HepG2 (cell line): ENCODE results near the gene AIDA. TPM values are rescaled to one million over a fixed set of nuclear protein-coding genes. Genes with fewer than 3 reads are reported as not detected.
"Not testable (repeated sequence)": the region's sequence is repeated elsewhere in the genome, so short reads cannot be mapped to it uniquely, and the experiment has no call there.

Experiments
- ATAC-seq: fragments of 200-7000 bp; cut with Tn5 transposase; 3 replicates; pipeline ENCODE4 v1.9.1; 2020; ENCODE audit warnings: mild to moderate bottlenecking, moderate library complexity
- BruUV-seq: library from RNA; stranded (reverse); fragments of 400-500 nt; replicated peaks from 2 replicates; lab custom pipeline; 2021; lab: Mats Ljungman, UMichigan
- CTCF ChIA-PET: fragments of 300-600 bp; formaldehyde crosslinking; extraction: SDS; loops from one replicate; lab custom pipeline; 2021; ENCODE audit warnings: low total read pairs, inconsistent platforms, low intra/inter-chr PET ratio; lab: Yijun Ruan, JAX
- POLR2A ChIA-PET: fragments of 350-600 bp; sonication (Branson Sonifier 250); formaldehyde crosslinking; loops from one replicate; lab custom pipeline; 2020; ENCODE audit warnings: antibody characterized with exemption, inconsistent platforms; lab: Yijun Ruan, JAX
- DNase-seq: peaks from one replicate; pipeline ENCODE4 v3.0.0-alpha.2; 2015; ENCODE audit warnings: low spot score
- FAIRE-seq: peaks from 3 replicates; lab custom pipeline; 2011; peaks lifted over from hg19 to GRCh38; lab: Jason Lieb, UNC
- H2AFZ ChIP-seq: one replicate; pipeline ENCODE4 v1.6.1; 2011; ENCODE audit warnings: low read length, inconsistent platforms
- H3K27ac ChIP-seq: fragments of 300-600 bp; 3 replicates; pipeline ENCODE4 v1.8.0; 2011; ENCODE audit warnings: mixed run types, mild to moderate bottlenecking, mixed read lengths, low read length, inconsistent platforms; ENCODE audit not compliant: insufficient read depth; ENCODE audit errors: extremely low read length
- H3K27me3 ChIP-seq, 2 experiments: fragments of 200-600 bp in 1 of 2; 2 replicates in 1 of 2; 3 replicates in 1 of 2; pipeline versions ENCODE4 v1.6.0 to v1.8.0; 2011; ENCODE audit warnings: low read length in 2 of 2, mild to moderate bottlenecking in 2 of 2, moderate library complexity in 2 of 2, inconsistent platforms in 1 of 2; ENCODE audit not compliant: insufficient read depth in 2 of 2, control insufficient read depth in 1 of 2
- H3K36me3 ChIP-seq, 2 experiments: fragments of 200-600 bp in 1 of 2; replicated peaks in 1 of 2; 2 replicates in 1 of 2; 3 replicates in 1 of 2; pipeline versions ENCODE4 v1.5.1 to v1.8.0; 2011; ENCODE audit warnings: low read length in 2 of 2, inconsistent platforms in 1 of 2; ENCODE audit not compliant: insufficient read depth in 2 of 2, control insufficient read depth in 1 of 2
- H3K4me1 ChIP-seq: 2 replicates; pipeline ENCODE4 v1.5.1; 2012; ENCODE audit warnings: low read length, inconsistent platforms; ENCODE audit not compliant: insufficient read depth
- H3K4me2 ChIP-seq: 2 replicates; pipeline ENCODE4 v1.6.0; 2011; ENCODE audit warnings: low read depth, low read length, inconsistent platforms
- H3K4me3 ChIP-seq, 3 experiments: fragments of 200-600 bp in 1 of 3; sonication (generic), shearing (Covaris generic) in 1 of 3; replicated peaks in 1 of 3; 2 replicates each; pipeline ENCODE4 v1.5.1; 2011 to 2016; ENCODE audit warnings: low read length in 3 of 3, inconsistent platforms in 2 of 3, low read depth in 2 of 3, mild to moderate bottlenecking in 2 of 3, control low read depth in 1 of 3, mixed read lengths in 1 of 3; ENCODE audit not compliant: insufficient read depth in 1 of 3
- H3K79me2 ChIP-seq: one replicate; pipeline ENCODE4 v1.6.1; 2011; ENCODE audit warnings: low read length, inconsistent platforms; ENCODE audit not compliant: insufficient read depth
- H3K9ac ChIP-seq: 2 replicates; pipeline ENCODE4 v1.6.0; 2011; ENCODE audit warnings: mild to moderate bottlenecking, low read depth, low read length, inconsistent platforms; ENCODE audit not compliant: insufficient read depth
- H3K9me3 ChIP-seq: 2 replicates; pipeline ENCODE4 v1.5.1; 2012; ENCODE audit warnings: mild to moderate bottlenecking, low read length
- H4K20me1 ChIP-seq: 2 replicates; pipeline ENCODE4 v1.6.0; 2011; ENCODE audit warnings: inconsistent platforms, mild to moderate bottlenecking, low read length, moderate library complexity; ENCODE audit not compliant: insufficient read depth
- FOXM1 ChIP-seq: sonication (generic); formaldehyde crosslinking; IDR thresholded peaks from 2 replicates; pipeline ENCODE4 v1.5.0; 2020; ENCODE audit warnings: missing genetic modification reagents
- GABPA ChIP-seq, 2 experiments: IDR thresholded peaks; 2 replicates each; pipeline ENCODE4 v1.6.1; 2011 to 2016; ENCODE audit warnings: low read depth in 2 of 2, low read length in 1 of 2, missing biosample characterization in 1 of 2, missing genetic modification characterization in 1 of 2
- MIXL1 ChIP-seq: IDR thresholded peaks from 2 replicates; pipeline ENCODE4 v1.6.1; 2016
- NFATC3 ChIP-seq: sonication (generic); formaldehyde crosslinking; IDR thresholded peaks from 2 replicates; pipeline ENCODE4 v1.5.1; 2020; ENCODE audit warnings: mild to moderate bottlenecking, missing genetic modification reagents
- PHF5A ChIP-seq: IDR thresholded peaks from one replicate; pipeline ENCODE4 v1.6.1; 2018; ENCODE audit warnings: low read depth, missing genetic modification reagents; ENCODE audit not compliant: unreplicated experiment
- RERE ChIP-seq: IDR thresholded peaks from 2 replicates; pipeline ENCODE4 v1.6.1; 2016; ENCODE audit warnings: low read depth, missing genetic modification reagents, missing compliant biosample characterization
- SATB2 ChIP-seq: sonication (generic); formaldehyde crosslinking; IDR thresholded peaks from 2 replicates; pipeline ENCODE4 v1.5.0; 2020; ENCODE audit warnings: missing genetic modification reagents
- ZHX2 ChIP-seq, 2 experiments: sonication (generic) in 1 of 2; formaldehyde crosslinking in 1 of 2; IDR thresholded peaks; 2 replicates each; pipeline versions ENCODE4 v1.6.1 to v1.9.0; 2014 to 2022; ENCODE audit warnings: antibody characterized with exemption in 1 of 2, borderline replicate concordance in 1 of 2, inconsistent platforms in 1 of 2, low read depth in 1 of 2, missing genetic modification reagents in 1 of 2
- WGBS: methylation state at CpG from one replicate; pipeline ENCODE4 v1.1.6; 2017; ENCODE audit warnings: low lambda C conversion rate; 5-methylcytosine and 5-hydroxymethylcytosine counted together
- in situ Hi-C: cut with HindIII; loops from 2 replicates; pipeline ENCODE4 v1.10.0; 2017; ENCODE audit warnings: low pct_unique_long_range_greater_than_20kb; ENCODE audit not compliant: extremely low pct_ligation_motif_present
- intact Hi-C: fragments of 100-400 bp; cut with micrococcal nuclease; formaldehyde crosslinking; loops from one replicate; pipeline ENCODE4 v1.10.0; 2022; ENCODE audit not compliant: unreplicated experiment
- polyA plus RNA-seq, 8 experiments: library from polyadenylated mRNA; depleted of rRNA in 3 of 8; stranded (reverse) in 7 of 8; unstranded in 1 of 8; fragments of >200 nt; fragmentation: Illumina TruSeq in 4 of 8; extraction: Trizol in 4 of 8; gene quantifications; 2 replicates each; pipeline versions ENCODE4 v1.2.1 to v1.2.3, GENCODE V29; 2011 to 2016; ENCODE audit warnings: low read depth in 4 of 8, missing spikeins in 1 of 8, mixed read lengths in 1 of 8; ENCODE audit not compliant: insufficient read depth in 1 of 8
- total RNA-seq, 5 experiments: library from RNA; depleted of rRNA; stranded (reverse); fragments of >200 nt; fragmentation: Illumina TruSeq; extraction: Trizol; gene quantifications; 2 replicates each; pipeline ENCODE4 v1.2.3, GENCODE V29; 2016; ENCODE audit warnings: low read depth in 1 of 5

Gene AIDA
- total and polyA plus RNA-seq, 2 of the 13 experiments (the other 11 are each of a cell fraction or from before 2014, with no cell fraction given) = 17.5 to 35.4 TPM

- TF ChIP-seq ZHX2 (IDR thresholded peaks at IDR 0.05; ENCODE audit: low read depth) (no peak), ZHX2 (CRISPR knock-in tag; IDR thresholded peaks at IDR 0.05; ENCODE audit: borderline replicate concordance) (no peak), GABPA (IDR thresholded peaks at IDR 0.05; ENCODE audit: low read depth, low read length) (no peak), GABPA (CRISPR knock-in tag; IDR thresholded peaks at IDR 0.05; ENCODE audit: low read depth) (no peak), SATB2 (CRISPR knock-in tag) (no peak), PHF5A (CRISPR knock-in tag) (no peak), RERE (CRISPR knock-in tag) (no peak), FOXM1 (CRISPR knock-in tag) (no peak), NFATC3 (CRISPR knock-in tag) (no peak), MIXL1 (CRISPR knock-in tag) (no peak)
Measured at GRCh38 chr1:222670110-222670509, 42.2 kb downstream of the AIDA start (continued).

- H3K4me2 ChIP-seq, H3K4me1 ChIP-seq, FAIRE-seq, H3K4me3 ChIP-seq, ATAC-seq, H2AFZ ChIP-seq, H3K9me3 ChIP-seq, BruUV-seq, intact Hi-C loops, POLR2A ChIA-PET, DNase-seq, H4K20me1 ChIP-seq, H3K9ac ChIP-seq, CTCF ChIA-PET, H3K79me2 ChIP-seq, H3K27me3 ChIP-seq, in situ Hi-C loops, H3K27ac ChIP-seq: not testable (repeated sequence)
- H3K36me3 ChIP-seq = peaks cover 10 to 50% of the 10 kb centered on the region in 2 experiments
- 100% methylated on average over 1 of the region's 2 CpGs for WGBS
Measured at GRCh38 chr1:222669107-222669506, 43.2 kb downstream of the AIDA start.
